Measurements from ENCODE around the gene HCN1. TPM values are rescaled to one million over a fixed set of nuclear protein-coding genes. Genes with fewer than 3 reads are reported as not detected.
A peak's percentile ranks its signal among the peaks of the same experiment; 100 is the strongest.
"Not testable (repeated sequence)": the region's sequence is repeated elsewhere in the genome, so short reads cannot be mapped to it uniquely, and the experiment has no call there.

Gene HCN1
- total RNA-seq, 1 experiment from 2014 or later, result 1.2 TPM

- in situ Hi-C loops (cut with HindIII; ENCODE audit: low pct_unique_long_range_greater_than_20kb, low sequenced_read_pairs), result no loop called here
- no peak for DNase-seq (ENCODE audit: low read depth, low spot score)
Measured at GRCh38 chr5:45642370-45642769, 53.8 kb downstream of the HCN1 start.

GRCh38 chr5:45639040-45639439, 57.1 kb downstream of the HCN1 start:
- DNase-seq (ENCODE audit: low read depth, low spot score), result peak; percentile 49
- in situ Hi-C loops (cut with HindIII; ENCODE audit: low pct_unique_long_range_greater_than_20kb, low sequenced_read_pairs), result no loop called here

GRCh38 chr5:45627076-45627656, 69.0 kb downstream of the HCN1 start:
- DNase-seq (ENCODE audit: low read depth, low spot score), result no peak
- in situ Hi-C loops (cut with HindIII; ENCODE audit: low pct_unique_long_range_greater_than_20kb, low sequenced_read_pairs), result no loop called here

GRCh38 chr5:45623832-45624231, 72.3 kb downstream of the HCN1 start:
- in situ Hi-C loops (cut with HindIII; ENCODE audit: low pct_unique_long_range_greater_than_20kb, low sequenced_read_pairs), result no loop called here
- no peak for DNase-seq (ENCODE audit: low read depth, low spot score)

GRCh38 chr5:45622365-45622764, 73.8 kb downstream of the HCN1 start:
- in situ Hi-C loops (cut with HindIII; ENCODE audit: low pct_unique_long_range_greater_than_20kb, low sequenced_read_pairs), result no loop called here
- DNase-seq (ENCODE audit: low read depth, low spot score), result no peak

- DNase-seq (ENCODE audit: low read depth, low spot score), result no peak
- in situ Hi-C loops (cut with HindIII; ENCODE audit: low pct_unique_long_range_greater_than_20kb, low sequenced_read_pairs), result no loop called here
Measured at GRCh38 chr5:45617859-45618416, 78.2 kb downstream of the HCN1 start.

- in situ Hi-C loops (cut with HindIII; ENCODE audit: low pct_unique_long_range_greater_than_20kb, low sequenced_read_pairs), result no loop called here
- DNase-seq (ENCODE audit: low read depth, low spot score), result no peak
Measured at GRCh38 chr5:45609661-45610060, 86.5 kb downstream of the HCN1 start.

GRCh38 chr5:45604092-45604491, 92.1 kb downstream of the HCN1 start:
- DNase-seq (ENCODE audit: low read depth, low spot score), result no peak
- in situ Hi-C loops (cut with HindIII; ENCODE audit: low pct_unique_long_range_greater_than_20kb, low sequenced_read_pairs), result no loop called here

GRCh38 chr5:45601424-45601823, 94.8 kb downstream of the HCN1 start:
- no peak for DNase-seq (ENCODE audit: low read depth, low spot score)
- in situ Hi-C loops (cut with HindIII; ENCODE audit: low pct_unique_long_range_greater_than_20kb, low sequenced_read_pairs), result no loop called here

GRCh38 chr5:45596320-45596719, 99.9 kb downstream of the HCN1 start:
- in situ Hi-C loops (cut with HindIII; ENCODE audit: low pct_unique_long_range_greater_than_20kb, low sequenced_read_pairs), result no loop called here
- DNase-seq (ENCODE audit: low read depth, low spot score), result no peak

GRCh38 chr5:45586001-45586400, 110.2 kb downstream of the HCN1 start:
- in situ Hi-C loops (cut with HindIII; ENCODE audit: low pct_unique_long_range_greater_than_20kb, low sequenced_read_pairs); DNase-seq (ENCODE audit: low read depth, low spot score): not testable (repeated sequence)

- peak; percentile 28 for DNase-seq (ENCODE audit: low read depth, low spot score)
- in situ Hi-C loops (cut with HindIII; ENCODE audit: low pct_unique_long_range_greater_than_20kb, low sequenced_read_pairs), result no loop called here
Measured at GRCh38 chr5:45578270-45578669, 117.9 kb downstream of the HCN1 start.

GRCh38 chr5:45568813-45569212, 127.4 kb downstream of the HCN1 start:
- DNase-seq (ENCODE audit: low read depth, low spot score), result no peak
- in situ Hi-C loops (cut with HindIII; ENCODE audit: low pct_unique_long_range_greater_than_20kb, low sequenced_read_pairs), result no loop called here

- DNase-seq (ENCODE audit: low read depth, low spot score), result no peak
- in situ Hi-C loops (cut with HindIII; ENCODE audit: low pct_unique_long_range_greater_than_20kb, low sequenced_read_pairs), result no loop called here
Measured at GRCh38 chr5:45542421-45542820, 153.8 kb downstream of the HCN1 start.

GRCh38 chr5:45533663-45534062, 162.5 kb downstream of the HCN1 start:
- in situ Hi-C loops (cut with HindIII; ENCODE audit: low pct_unique_long_range_greater_than_20kb, low sequenced_read_pairs), result no loop called here
- no peak for DNase-seq (ENCODE audit: low read depth, low spot score)

GRCh38 chr5:45532826-45533624, 163.2 kb downstream of the HCN1 start:
- in situ Hi-C loops (cut with HindIII; ENCODE audit: low pct_unique_long_range_greater_than_20kb, low sequenced_read_pairs), result no loop called here
- DNase-seq (ENCODE audit: low read depth, low spot score), result no peak

- DNase-seq (ENCODE audit: low read depth, low spot score), result peak; percentile 86
Measured at GRCh38 chr5:45521067-45521466, 175.1 kb downstream of the HCN1 start.

GRCh38 chr5:45512521-45512920, 183.7 kb downstream of the HCN1 start:
- in situ Hi-C loops (cut with HindIII; ENCODE audit: low pct_unique_long_range_greater_than_20kb, low sequenced_read_pairs), result no loop called here
- no peak for DNase-seq (ENCODE audit: low read depth, low spot score)

More at GRCh38 chr5:45521067-45521466, 175.1 kb downstream of the HCN1 start:
- in situ Hi-C loops (cut with HindIII; ENCODE audit: low pct_unique_long_range_greater_than_20kb, low sequenced_read_pairs), result no loop called here

- DNase-seq (ENCODE audit: low read depth, low spot score), result no peak
- in situ Hi-C loops (cut with HindIII; ENCODE audit: low pct_unique_long_range_greater_than_20kb, low sequenced_read_pairs), result no loop called here
Measured at GRCh38 chr5:45509371-45509770, 186.8 kb downstream of the HCN1 start.
